ENCODE data around the gene CAMK2B.
A peak's percentile ranks its signal among the peaks of the same experiment; 100 is the strongest.

The CAMK2B gene

GRCh38 chr7:44308596-44309270 lies 16.7 kb downstream of the CAMK2B start:
- no peak for DNase-seq (ENCODE audit: low read depth)

GRCh38 chr7:44307905-44308595 lies 17.3 kb downstream of the CAMK2B start:
- no peak for DNase-seq (ENCODE audit: low read depth)

DNA sequence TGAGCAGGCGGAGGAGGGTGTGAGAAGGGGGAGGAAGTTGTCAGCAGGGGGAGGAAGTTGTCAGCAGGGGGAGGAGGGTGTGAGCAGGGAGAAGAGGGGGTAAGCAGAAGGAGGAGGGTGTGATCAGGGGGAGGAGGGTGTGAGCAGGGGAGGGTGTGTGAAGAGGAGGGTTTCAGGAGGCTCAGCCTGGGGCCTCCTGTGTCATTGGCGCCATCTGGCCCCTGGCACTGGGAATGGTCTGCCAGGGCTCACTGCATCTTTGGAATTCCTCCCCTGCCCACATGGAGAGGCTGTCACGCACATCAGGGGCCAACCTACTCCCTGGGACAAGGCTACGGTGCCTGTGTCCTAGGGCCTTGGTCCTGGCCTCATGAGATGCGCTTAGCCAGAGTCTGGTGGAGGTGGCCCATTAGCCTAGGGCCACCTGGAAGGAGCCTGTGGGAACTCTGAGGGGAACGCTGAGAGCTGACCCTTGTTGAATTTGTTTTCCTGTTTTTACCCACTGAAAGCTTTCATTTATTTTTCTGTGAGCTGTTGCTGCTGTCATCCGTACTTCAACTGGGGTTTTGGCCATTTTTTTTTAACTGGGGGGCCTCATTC lies 18.0 kb downstream of the CAMK2B start:
- peak; percentile 69 for DNase-seq (ENCODE audit: low read depth)

DNA sequence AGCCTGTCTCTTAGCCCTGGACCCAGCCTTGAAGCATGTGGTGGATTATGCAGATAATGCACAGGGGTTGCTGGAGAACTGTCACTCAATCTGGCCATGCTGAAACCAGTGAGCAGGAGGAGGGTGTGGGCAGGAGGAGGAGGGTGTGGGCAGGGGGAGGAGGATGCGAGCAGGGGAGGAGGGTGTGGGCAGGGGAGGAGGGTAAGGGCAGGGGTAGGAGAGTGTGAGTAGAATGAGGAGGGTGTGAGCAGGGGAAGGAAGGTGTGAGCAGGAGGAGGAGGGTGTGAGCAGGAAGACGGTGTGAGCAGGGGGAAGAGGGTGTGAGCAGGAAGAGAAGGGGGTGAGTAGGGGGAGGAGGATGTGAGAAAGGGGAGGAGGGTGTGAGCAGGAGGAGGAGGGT lies 18.8 kb downstream of the CAMK2B start:
- no peak for DNase-seq (ENCODE audit: low read depth)

DNA sequence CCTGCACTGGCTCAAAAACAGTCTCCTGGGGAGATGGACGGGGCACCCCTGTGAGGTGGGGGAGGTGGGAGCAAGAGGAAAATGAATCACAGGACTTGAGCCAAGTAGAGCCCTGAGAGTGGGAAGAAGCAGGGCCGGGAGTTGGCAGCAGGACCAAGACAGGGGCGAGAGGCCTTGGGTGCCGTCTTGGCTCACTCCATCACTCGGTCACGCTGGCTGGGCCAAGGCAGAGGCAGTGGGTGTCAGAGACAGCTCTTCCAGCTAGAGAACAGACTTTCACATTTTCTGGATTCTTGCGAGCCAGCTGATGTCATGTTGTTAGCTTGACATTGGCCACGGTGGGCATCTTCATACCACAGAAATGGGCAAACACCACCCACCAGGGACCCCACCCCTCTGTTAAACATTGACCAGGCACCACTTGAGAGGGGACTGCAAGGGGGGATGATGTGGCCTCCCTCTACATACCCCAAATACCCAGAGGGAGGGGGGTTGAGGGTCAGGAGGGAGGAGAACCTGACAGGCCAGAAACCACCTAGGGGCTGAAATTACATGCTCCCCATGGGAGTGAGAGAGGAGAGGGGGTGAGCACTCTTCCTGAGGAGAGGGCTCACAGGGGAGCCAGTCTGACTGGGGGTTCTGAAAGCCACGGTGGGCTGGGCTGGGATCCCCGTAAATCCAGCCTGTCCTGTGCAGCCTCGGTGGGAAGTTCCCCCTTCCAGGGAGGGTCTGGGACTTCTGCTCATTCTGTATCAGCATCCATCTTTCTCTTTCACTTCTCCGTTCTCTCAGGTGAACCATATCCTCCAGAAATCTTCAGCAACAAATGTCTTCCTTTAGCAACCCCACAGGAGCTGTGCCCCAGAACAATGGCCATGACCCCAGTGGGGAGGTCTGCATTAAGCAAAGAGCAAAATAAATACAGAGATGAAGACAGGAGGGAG lies 19.6 kb downstream of the CAMK2B start:
- DNase-seq (ENCODE audit: low read depth), result no peak

DNA sequence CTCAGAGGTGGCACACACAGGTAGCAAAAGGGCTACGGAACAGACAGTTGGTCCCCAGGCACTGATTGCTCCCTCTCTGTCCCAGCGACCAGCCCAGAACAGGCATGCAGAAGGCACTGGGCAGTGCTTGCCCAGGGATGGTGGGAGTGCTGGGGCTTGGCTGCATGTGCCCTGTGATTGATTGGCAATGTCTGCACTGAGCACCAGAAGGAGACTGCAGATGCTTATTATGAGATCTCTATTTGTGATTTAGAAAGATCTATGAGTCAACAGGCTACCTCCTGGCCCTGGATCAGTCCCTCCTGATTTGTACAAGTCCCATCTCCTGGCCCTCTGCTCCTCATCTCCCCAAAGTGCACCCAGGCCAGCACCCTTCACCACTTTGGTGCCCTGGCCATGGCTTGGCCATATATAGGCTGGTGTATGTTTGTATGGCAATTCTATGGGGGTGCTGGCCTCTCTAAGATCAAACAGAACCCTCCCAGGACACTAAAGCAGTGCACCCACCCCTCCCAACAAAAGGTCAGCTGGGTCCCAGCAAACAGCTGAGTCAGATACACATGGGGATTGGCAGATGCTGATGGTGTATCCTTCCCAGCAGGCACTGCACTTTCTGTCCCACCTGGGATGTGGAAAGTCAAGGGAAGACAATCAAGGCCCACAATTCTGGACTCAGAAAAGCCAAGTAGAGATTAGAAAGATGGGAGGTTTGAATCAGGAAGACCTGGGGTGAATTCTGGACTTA lies 30.9 kb downstream of the CAMK2B start:
- DNase-seq (ENCODE audit: low read depth), result no peak

- no peak for DNase-seq (ENCODE audit: low read depth)
These were observed 31.7 kb downstream of the CAMK2B start for GRCh38 chr7:44293561-44294324.

DNA sequence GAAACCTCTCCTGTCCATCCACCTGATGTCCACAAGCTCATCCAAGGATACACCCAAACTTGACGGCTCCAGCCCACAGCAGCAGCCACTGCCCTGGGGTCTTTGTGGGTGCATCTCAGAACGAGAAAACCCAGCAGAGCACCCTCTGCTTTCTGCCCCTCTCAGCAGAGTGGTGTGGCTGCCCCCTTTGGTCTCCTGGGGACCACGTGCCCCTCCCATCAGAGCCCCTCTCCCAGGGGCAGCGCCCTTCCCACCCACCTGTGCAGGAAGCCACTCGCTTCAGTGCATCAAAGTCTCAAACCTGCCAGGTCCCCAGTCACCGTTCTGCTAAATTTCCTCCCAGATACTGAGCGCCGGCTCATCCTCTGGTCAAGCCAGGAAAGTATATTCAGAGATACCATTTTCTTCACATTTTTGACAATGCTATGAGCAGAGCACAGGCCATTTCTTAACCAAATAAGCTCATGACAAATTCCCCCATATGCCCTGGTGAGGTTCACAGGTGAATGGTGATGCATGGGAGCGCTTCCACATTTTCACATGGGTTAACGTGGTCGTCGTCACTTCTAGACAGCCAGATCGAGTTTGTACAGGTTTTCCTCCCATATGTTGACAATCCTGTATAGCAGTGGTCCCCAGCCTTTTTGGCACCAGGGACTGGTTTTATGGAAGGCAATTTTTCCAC lies 32.4 kb downstream of the CAMK2B start:
- no peak for DNase-seq (ENCODE audit: low read depth)

DNA sequence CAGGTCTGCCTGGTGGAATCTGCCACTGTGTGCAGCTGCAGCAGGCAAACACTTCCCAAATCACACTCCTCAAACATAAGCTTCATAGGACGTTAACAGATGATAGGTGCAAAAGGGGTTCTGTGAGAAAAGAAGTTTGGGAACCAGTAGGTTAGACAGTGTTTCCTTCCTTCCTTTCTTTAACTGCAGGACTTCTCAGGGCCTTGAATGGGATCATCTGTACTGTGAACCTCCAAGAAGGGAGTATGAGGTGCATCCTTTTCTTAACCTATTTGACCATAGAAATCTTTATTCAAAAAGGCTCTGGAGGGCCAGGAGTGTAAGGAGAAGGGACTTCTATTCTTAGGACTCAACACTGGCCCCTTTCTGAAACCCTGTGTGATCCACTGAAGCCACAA lies 33.0 kb downstream of the CAMK2B start:
- no peak for DNase-seq (ENCODE audit: low read depth)

DNA sequence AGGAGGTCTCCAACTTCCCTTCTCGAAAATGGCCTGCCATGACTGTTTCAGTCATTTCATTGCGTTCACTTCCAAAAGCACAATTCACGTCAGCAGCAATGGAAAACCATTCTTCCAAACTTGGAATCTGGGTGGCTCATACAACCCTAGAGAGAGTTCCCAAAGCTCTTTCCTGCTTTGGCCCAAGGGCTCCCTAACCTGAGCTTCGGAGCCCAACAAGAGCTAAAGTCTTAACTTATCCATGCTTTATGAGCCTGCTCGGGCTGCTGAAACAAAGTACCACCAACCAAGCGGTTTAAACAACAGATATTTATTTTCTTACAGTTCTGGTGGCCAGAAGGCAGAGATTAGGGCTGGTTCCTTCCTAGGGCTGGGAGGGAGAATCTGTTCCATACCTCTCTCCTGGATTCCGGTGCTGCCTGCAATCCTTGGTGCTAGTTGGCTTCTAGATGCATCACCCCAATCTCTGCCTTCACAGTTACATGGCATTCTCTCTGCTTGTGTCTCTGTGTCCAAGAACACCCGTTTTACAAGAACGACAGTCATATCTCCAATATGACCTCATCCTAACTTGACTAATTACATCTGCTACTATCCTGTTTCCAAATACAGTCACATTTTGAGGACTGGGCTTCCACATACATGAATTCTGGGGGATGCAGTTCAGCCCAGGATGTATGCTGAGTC lies 33.5 kb downstream of the CAMK2B start:
- no peak for DNase-seq (ENCODE audit: low read depth)

- DNase-seq (ENCODE audit: low read depth), result no peak
These were observed 34.2 kb downstream of the CAMK2B start for GRCh38 chr7:44291066-44291732.

DNA sequence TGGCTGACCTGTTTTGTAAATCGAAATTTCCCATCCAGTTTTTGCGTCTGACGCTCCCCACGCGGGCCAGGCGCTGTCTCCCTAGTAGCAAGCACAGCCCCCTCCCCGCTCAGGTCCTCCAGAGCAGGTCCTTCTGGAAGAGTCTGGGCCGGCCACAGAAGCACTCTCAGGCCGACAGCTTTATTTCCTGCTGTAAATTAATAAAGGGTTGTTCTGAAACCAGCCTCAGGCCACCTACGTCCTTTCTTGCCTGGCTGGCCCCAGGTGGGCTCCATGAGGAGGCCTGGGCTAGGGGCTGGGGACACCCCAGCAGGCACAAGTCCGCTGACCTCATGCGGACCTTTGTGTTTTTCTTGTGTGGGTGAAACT lies 35.2 kb downstream of the CAMK2B start:
- DNase-seq (ENCODE audit: low read depth), result no peak

DNA sequence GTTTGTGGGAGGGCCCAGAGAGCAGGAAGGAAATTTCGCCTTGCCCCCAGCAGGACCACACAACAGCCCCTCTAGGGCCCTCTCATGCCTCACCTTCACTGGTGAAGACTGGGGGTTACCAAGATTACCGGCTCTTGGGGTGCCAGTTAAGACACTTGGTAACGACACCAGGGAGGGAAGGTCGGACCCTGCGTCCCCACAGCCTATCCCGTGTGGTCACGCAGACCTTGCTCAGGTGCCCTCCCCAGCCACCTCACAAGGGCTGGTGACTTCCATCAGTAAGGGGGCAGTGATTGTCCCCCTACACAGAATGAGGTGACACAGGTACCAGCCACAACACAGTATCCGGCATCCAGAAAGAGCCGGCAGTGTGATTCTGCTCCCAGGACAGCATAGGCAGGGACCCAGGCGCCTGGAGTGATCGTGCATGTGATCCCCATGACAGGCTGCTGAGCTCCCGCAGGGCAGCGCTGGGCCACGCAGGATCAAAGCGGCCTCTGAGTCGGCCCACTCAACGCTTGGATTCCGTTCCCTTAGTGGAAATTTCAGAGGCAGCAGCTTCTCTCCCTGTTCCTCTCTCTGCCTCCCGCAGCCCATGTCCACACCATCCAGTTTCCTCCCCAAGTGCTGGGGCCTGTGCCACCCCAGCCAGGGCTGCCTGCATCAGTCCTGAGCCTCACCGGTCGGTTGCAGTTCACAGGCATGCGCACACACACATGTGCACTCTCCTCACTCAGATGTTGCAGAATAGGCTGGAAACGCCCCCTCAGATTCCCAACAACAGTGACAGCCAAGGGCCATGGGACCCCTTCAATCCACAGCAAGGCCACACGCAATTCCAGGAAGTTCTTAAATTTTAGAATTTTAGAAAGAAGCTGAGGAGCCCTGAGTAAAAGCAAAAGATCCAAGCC lies 35.8 kb downstream of the CAMK2B start:
- DNase-seq (ENCODE audit: low read depth), result no peak

DNA sequence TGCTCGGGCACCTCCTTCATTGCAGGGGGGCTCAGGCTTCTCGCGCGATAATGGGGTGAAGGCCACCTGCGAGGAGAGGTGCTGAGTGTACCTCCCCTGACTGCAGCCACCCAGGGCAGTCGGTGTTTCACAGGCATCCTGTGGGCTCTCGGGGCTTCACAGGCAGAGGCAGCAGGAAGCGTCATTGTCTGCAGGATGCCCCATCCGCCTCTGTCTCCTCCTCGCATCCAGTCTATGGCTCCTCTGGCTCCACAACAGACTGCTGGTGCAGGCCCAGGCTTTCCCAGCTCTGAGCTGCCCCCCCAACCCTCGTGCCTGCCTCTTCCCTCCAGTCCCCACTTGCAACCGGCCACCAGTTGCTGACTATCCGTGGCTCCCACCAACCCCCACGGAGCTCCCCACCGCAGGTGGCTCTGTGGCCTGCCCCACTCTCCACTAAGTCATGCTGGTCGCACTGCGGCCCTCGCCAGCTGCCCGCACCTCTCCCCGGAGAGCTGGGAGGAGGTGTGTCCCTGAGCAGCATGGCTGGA lies 36.5 kb downstream of the CAMK2B start:
- no peak for DNase-seq (ENCODE audit: low read depth)

GRCh38 chr7:44288381-44288685 lies 37.1 kb downstream of the CAMK2B start:
- no peak for DNase-seq (ENCODE audit: low read depth)

DNA sequence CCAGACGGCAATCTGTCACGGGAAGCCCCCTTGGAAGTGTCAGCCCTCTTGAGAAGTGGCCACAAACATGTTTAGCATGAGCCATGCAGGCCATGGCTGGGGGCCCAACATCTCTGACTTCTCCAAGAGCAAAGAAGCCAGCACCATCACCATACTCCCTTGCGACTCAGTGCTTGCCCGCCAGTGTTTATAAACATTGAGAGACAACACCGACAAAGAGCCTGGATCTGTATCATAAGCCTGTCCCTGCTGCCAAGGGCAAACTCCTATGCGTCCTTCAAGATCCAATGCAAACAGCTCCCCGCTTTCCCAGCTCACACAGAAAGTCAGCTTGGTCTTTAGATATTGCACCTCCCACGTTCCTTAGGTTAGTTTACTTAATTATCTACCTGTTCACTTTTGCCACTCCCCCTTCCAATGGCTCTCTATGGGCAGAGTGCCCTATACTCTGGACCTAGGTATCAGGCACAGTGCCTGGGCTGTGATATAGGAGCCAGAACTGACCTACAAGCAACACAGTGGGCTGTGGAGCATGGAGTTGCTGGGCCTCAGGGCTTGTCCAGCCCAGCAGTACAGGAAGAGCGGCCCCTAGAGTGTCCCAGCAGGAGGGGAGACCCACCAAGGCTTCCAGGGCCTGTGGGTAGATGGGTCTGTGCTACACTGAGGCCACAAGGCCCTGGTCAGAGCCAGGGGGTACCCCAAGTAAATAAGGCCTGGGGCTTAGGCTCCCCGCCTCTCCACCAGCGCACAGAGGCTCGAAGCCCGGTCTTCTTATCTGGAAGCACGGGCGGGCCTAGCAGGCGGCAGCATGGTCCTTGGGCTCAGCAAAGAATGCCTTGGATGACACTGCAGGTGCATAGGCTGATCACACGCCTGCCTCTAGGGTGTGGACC lies 37.7 kb downstream of the CAMK2B start:
- DNase-seq (ENCODE audit: low read depth), result no peak
